Endothelial cell of umbilical vein (primary cell): ENCODE data around the gene MAF. TPM values are rescaled to one million over a fixed set of nuclear protein-coding genes. Genes with fewer than 3 reads are reported as not detected.

Experiments
- BruUV-seq: library from RNA; stranded (reverse); fragments of 400-500 nt; replicated peaks from 2 replicates; lab custom pipeline; 2021; lab: Mats Ljungman, UMichigan
- CTCF ChIA-PET: fragments of 300-600, 350-600 bp; sonication (Branson Sonifier 250); formaldehyde crosslinking; loops from one replicate; lab custom pipeline; 2021; ENCODE audit warnings: antibody characterized with exemption, inconsistent platforms; lab: Charles Lee
- POLR2A ChIA-PET: fragments of 300-600, 350-600 bp; sonication (Branson Sonifier 250); formaldehyde crosslinking; loops from one replicate; lab custom pipeline; 2021; ENCODE audit warnings: antibody characterized with exemption, inconsistent platforms; lab: Charles Lee
- DNase-seq: peaks from one replicate; pipeline ENCODE4 v3.0.0-alpha.2; 2011; ENCODE audit warnings: low read depth, low spot score
- FAIRE-seq: peaks from 2 replicates; lab custom pipeline; 2011; peaks lifted over from hg19 to GRCh38; lab: Jason Lieb, UNC
- H2AFZ ChIP-seq: 2 replicates; pipeline ENCODE4 v1.6.0; 2012; ENCODE audit warnings: low read depth, low read length, control low read depth, inconsistent platforms
- H3K27ac ChIP-seq: 2 replicates; pipeline ENCODE4 v1.5.1; 2011; ENCODE audit warnings: low read depth, mild to moderate bottlenecking, control low read depth, low read length, moderate library complexity; ENCODE audit not compliant: insufficient read depth
- H3K27me3 ChIP-seq, 2 experiments: 2 replicates each; pipeline versions ENCODE4 v1.6.0 to v1.6.1; 2011; ENCODE audit warnings: low read length in 2 of 2, mixed read lengths in 1 of 2; ENCODE audit not compliant: control insufficient read depth in 2 of 2, insufficient read depth in 2 of 2
- H3K36me3 ChIP-seq, 2 experiments: 2 replicates in 1 of 2; 3 replicates in 1 of 2; pipeline ENCODE4 v1.5.1; 2011; ENCODE audit warnings: low read length in 2 of 2, mild to moderate bottlenecking in 1 of 2, moderate library complexity in 1 of 2; ENCODE audit not compliant: control insufficient read depth in 2 of 2, insufficient read depth in 2 of 2; ENCODE audit errors: extremely low read depth in 1 of 2
- H3K4me1 ChIP-seq: 3 replicates; pipeline ENCODE4 v1.5.1; 2011; ENCODE audit warnings: mild to moderate bottlenecking, low read length; ENCODE audit not compliant: control insufficient read depth, insufficient read depth; ENCODE audit errors: extremely low read depth
- H3K4me2 ChIP-seq: 2 replicates; pipeline ENCODE4 v1.6.1; 2011; ENCODE audit warnings: low read length, control low read depth, mixed read lengths; ENCODE audit not compliant: insufficient read depth
- H3K4me3 ChIP-seq, 3 experiments: fragments of 200-600 bp in 1 of 3; sonication (generic), shearing (Covaris generic) in 1 of 3; replicated peaks in 1 of 3; 2 replicates each; pipeline ENCODE4 v1.5.1; 2011 to 2016; ENCODE audit warnings: control low read depth in 3 of 3, low read length in 3 of 3, mild to moderate bottlenecking in 2 of 3, inconsistent platforms in 1 of 3, low read depth in 1 of 3, moderate library complexity in 1 of 3; ENCODE audit not compliant: insufficient read depth in 1 of 3
- H3K79me2 ChIP-seq: 2 replicates; pipeline ENCODE4 v1.6.0; 2012; ENCODE audit warnings: low read length, inconsistent platforms; ENCODE audit not compliant: control insufficient read depth, insufficient read depth
- H3K9ac ChIP-seq: replicated peaks from 2 replicates; pipeline ENCODE3; 2011; ENCODE audit warnings: low read length, control low read depth; ENCODE audit not compliant: insufficient read depth; ENCODE audit errors: extremely low read depth
- H3K9me1 ChIP-seq: replicated peaks from 3 replicates; pipeline ENCODE4 v1.6.0; 2011; ENCODE audit warnings: mild to moderate bottlenecking, low read length; ENCODE audit not compliant: control insufficient read depth, insufficient read depth; ENCODE audit errors: extremely low read depth
- H3K9me3 ChIP-seq: replicated peaks from 2 replicates; pipeline ENCODE4 v1.5.1; 2012; ENCODE audit warnings: low read length, inconsistent platforms; ENCODE audit not compliant: control insufficient read depth, insufficient read depth
- H4K20me1 ChIP-seq: replicated peaks from 2 replicates; pipeline ENCODE3; 2011; ENCODE audit warnings: mild to moderate bottlenecking, low read length; ENCODE audit not compliant: control insufficient read depth, insufficient read depth; ENCODE audit errors: extremely low read depth
- EZH2 ChIP-seq: IDR thresholded peaks from 2 replicates; pipeline ENCODE4 v1.6.1; 2012; ENCODE audit warnings: borderline replicate concordance, low read depth, mild to moderate bottlenecking, moderate library complexity, low read length, inconsistent platforms; ENCODE audit not compliant: severe bottlenecking
- FOS ChIP-seq: IDR thresholded peaks from 2 replicates; pipeline ENCODE4 v1.6.1; 2011; ENCODE audit warnings: mild to moderate bottlenecking, low read length, moderate library complexity, borderline replicate concordance; ENCODE audit not compliant: insufficient read depth
- GATA2 ChIP-seq: IDR thresholded peaks from 2 replicates; pipeline ENCODE4 v1.7.0; 2011; ENCODE audit warnings: low read depth, mild to moderate bottlenecking, moderate library complexity, mixed read lengths, low read length; ENCODE audit not compliant: insufficient read length, insufficient read depth
- JUN ChIP-seq: IDR thresholded peaks from 2 replicates; pipeline ENCODE4 v1.6.1; 2011; ENCODE audit warnings: borderline replicate concordance, low read depth; ENCODE audit not compliant: insufficient read length, insufficient read depth
- MYC ChIP-seq: IDR thresholded peaks from one replicate; pipeline ENCODE4 v1.6.1; 2011; ENCODE audit warnings: mild to moderate bottlenecking, low read depth, low read length
- POLR2A ChIP-seq: IDR thresholded peaks from 2 replicates; pipeline ENCODE4 v1.6.1; 2012; ENCODE audit warnings: low read depth, mild to moderate bottlenecking, control low read depth, low read length
- POLR2AphosphoS5 ChIP-seq: IDR thresholded peaks from 2 replicates; pipeline ENCODE4 v1.6.1; 2012; ENCODE audit warnings: low read depth, mild to moderate bottlenecking, control low read depth, low read length, moderate library complexity; ENCODE audit not compliant: insufficient read depth
- dilution Hi-C: fragments of 300-500 bp; cut with MboI; formaldehyde crosslinking; loops from one replicate; pipeline ENCODE4 v1.15.0; 2019; ENCODE audit warnings: low sequenced_read_pairs; ENCODE audit not compliant: extremely low pct_ligation_motif_present
- intact Hi-C: fragments of 100-400 bp; cut with micrococcal nuclease; formaldehyde crosslinking; loops from one replicate; pipeline ENCODE4 v1.10.0; 2022
- polyA plus RNA-seq, 4 experiments: library from polyadenylated mRNA; depleted of rRNA in 3 of 4; stranded (reverse) in 3 of 4; unstranded in 1 of 4; fragments of >200 nt; gene quantifications; 2 replicates each; pipeline versions ENCODE4 v1.2.1 to v1.2.3, GENCODE V29; 2011 to 2012; ENCODE audit warnings: missing spikeins in 1 of 4
- total RNA-seq: library from RNA; stranded (reverse); gene quantifications from 2 replicates; pipeline ENCODE4 v1.2.3, GENCODE V29; 2021
- TF ChIP-seq, protein P1 (sequence below), 2 donors: IDR thresholded peaks; 1 replicate in 1 of 2; 2 replicates in 1 of 2; pipeline ENCODE4 v1.5.1; 2011; ENCODE audit warnings: low read length in 2 of 2, mild to moderate bottlenecking in 2 of 2, moderate library complexity in 2 of 2, control low read depth in 1 of 2, inconsistent platforms in 1 of 2, low read depth in 1 of 2; ENCODE audit not compliant: insufficient read depth in 1 of 2; ENCODE audit errors: extremely low read depth in 1 of 2
- TF ChIP-seq, protein P2 (sequence below): IDR thresholded peaks from 2 replicates; pipeline ENCODE4 v1.6.1; 2011; ENCODE audit not compliant: insufficient read depth, insufficient read length

MAF gene
- total and polyA plus RNA-seq, 2 donors (not counting 3 experiments of a cell fraction or from before 2014, with no cell fraction given): 0.04 to 0.33 TPM

DNA sequence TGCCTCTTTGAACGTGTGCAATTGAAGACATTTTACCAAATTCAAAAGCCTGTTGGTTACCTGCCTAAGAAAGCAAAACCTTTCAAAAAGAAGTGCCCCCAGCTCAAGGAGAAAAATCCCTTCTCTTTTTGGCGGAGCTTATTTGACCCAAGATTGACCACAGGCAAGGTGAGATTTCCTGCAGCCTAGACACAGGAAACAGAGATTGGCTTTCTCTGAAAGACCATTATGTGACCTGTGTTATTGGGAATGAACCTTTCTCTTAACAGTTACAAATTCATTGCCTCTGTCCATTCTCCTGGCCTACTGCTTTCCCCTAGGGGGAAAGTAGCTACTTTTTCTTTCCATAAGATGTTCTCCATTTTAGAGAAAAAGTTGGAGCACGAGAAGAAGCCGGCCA is 42.1 kb upstream of the MAF start:
- POLR2A ChIA-PET: no interaction called here
- H2AFZ ChIP-seq: no peak overlapping the region
- no peaks in the 10 kb centered on the region for H4K20me1 ChIP-seq
- intact Hi-C loops: no loop called here
- TF ChIP-seq, protein P1, sequence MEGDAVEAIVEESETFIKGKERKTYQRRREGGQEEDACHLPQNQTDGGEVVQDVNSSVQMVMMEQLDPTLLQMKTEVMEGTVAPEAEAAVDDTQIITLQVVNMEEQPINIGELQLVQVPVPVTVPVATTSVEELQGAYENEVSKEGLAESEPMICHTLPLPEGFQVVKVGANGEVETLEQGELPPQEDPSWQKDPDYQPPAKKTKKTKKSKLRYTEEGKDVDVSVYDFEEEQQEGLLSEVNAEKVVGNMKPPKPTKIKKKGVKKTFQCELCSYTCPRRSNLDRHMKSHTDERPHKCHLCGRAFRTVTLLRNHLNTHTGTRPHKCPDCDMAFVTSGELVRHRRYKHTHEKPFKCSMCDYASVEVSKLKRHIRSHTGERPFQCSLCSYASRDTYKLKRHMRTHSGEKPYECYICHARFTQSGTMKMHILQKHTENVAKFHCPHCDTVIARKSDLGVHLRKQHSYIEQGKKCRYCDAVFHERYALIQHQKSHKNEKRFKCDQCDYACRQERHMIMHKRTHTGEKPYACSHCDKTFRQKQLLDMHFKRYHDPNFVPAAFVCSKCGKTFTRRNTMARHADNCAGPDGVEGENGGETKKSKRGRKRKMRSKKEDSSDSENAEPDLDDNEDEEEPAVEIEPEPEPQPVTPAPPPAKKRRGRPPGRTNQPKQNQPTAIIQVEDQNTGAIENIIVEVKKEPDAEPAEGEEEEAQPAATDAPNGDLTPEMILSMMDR (IDR thresholded peaks at IDR 0.05; ENCODE audit: extremely low read depth in 1 of 2, insufficient read depth in 1 of 2, low read depth in 1 of 2, low read length in 2 of 2): no peak
- TF ChIP-seq JUN (no peak), EZH2 (no peak), POLR2A (no peak), POLR2AphosphoS5 (no peak), FOS (no peak), MYC (no peak), GATA2 (no peak)
- TF ChIP-seq, protein P2, sequence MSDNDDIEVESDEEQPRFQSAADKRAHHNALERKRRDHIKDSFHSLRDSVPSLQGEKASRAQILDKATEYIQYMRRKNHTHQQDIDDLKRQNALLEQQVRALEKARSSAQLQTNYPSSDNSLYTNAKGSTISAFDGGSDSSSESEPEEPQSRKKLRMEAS: no peak
- H3K4me3 ChIP-seq: no peak overlapping the region
- no TSS peak for BruUV-seq
- no peak overlapping the region for H3K9ac ChIP-seq
- no peak for FAIRE-seq
- no peaks in the 10 kb centered on the region for H3K9me1 ChIP-seq
- H3K9me3 ChIP-seq: peaks cover 2% of the 10 kb centered on the region
- no peaks in the 10 kb centered on the region for H3K27me3 ChIP-seq
- no peak overlapping the region for H3K27ac ChIP-seq
- no peaks in the 10 kb centered on the region for H3K79me2 ChIP-seq
- dilution Hi-C loops: no loop called here
- no peak overlapping the region for H3K4me2 ChIP-seq
- no peak for DNase-seq
- no peaks in the 10 kb centered on the region for H3K4me1 ChIP-seq
- H3K36me3 ChIP-seq: no peaks in the 10 kb centered on the region
- CTCF ChIA-PET: no interaction called here
